Measurements from ENCODE around the gene GSTM4. TPM values are rescaled to one million over a fixed set of nuclear protein-coding genes. Genes with fewer than 3 reads are reported as not detected.
"Not testable (repeated sequence)": the region's sequence is repeated elsewhere in the genome, so short reads cannot be mapped to it uniquely, and the experiment has no call there.

GSTM4 gene
- total RNA-seq, 1 donor, result 11.7 TPM

DNA sequence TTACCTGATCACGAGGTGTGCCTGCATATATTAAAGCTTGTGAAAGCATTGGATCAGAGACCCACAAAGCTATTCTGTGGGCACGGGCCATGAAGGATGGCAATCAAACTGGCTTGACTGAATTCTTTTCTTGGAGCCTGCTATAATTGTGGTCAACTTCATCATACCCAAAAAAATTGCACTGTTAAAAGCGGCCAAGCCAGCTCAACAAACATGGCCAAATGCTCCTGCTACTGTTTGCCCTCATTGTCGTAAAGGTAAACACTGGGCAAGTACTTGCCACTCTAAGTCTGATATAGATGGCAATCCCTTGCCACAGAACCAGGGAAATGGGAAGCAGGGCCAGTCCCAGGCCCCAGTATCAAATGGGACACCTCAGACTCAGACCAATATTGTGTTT, 49.5 kb downstream of the GSTM4 start:
- H3K4me3 ChIP-seq (ENCODE audit: low read depth, low read length), result no peak overlapping the region
- TF ChIP-seq, protein P1, sequence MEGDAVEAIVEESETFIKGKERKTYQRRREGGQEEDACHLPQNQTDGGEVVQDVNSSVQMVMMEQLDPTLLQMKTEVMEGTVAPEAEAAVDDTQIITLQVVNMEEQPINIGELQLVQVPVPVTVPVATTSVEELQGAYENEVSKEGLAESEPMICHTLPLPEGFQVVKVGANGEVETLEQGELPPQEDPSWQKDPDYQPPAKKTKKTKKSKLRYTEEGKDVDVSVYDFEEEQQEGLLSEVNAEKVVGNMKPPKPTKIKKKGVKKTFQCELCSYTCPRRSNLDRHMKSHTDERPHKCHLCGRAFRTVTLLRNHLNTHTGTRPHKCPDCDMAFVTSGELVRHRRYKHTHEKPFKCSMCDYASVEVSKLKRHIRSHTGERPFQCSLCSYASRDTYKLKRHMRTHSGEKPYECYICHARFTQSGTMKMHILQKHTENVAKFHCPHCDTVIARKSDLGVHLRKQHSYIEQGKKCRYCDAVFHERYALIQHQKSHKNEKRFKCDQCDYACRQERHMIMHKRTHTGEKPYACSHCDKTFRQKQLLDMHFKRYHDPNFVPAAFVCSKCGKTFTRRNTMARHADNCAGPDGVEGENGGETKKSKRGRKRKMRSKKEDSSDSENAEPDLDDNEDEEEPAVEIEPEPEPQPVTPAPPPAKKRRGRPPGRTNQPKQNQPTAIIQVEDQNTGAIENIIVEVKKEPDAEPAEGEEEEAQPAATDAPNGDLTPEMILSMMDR (IDR thresholded peaks at IDR 0.05; ENCODE audit: insufficient read depth, low read depth, low read length), result no peak
- DNase-seq (ENCODE audit: low read depth), result no peak

DNA sequence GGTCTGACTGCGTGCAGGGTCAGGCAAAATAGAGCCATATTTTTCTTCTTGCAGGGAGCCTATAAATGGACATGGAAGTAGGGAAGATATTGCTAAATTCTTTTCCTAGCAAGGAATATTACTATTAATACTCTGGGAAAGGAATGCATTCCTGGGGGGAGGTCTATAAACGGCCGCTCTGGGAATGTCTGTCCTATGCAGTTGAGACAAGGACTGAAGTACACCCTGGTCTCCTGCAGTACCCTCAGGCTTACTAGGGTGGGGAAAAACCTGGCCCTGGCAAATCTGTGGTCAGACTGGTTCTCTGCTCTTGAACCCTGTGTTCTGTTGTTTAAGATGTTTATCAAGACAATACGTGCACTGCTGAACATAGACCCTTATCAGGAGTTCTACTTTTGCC, 53.0 kb downstream of the GSTM4 start:
- H3K4me3 ChIP-seq (ENCODE audit: low read depth, low read length); DNase-seq (ENCODE audit: low read depth): not testable (repeated sequence)

DNA sequence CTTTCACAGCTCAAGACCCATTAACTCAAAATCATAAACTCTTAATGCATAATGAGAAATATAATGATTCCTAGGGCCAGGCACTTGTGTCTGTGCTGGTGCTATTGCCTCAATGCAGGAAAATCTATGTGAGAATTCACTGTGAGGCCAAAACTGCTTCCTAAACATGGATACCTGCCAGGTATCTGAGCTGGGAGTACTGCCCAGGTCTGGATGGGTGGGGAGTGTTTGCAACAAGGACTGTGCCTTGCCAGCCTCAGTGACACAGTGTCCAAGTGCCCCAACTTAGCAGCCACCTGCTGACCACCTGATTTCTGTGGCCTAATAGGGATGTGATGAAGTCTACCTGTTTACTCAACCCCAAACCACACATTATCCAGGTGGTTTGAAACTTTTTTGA, 53.9 kb downstream of the GSTM4 start:
- DNase-seq (ENCODE audit: low read depth), result not testable (repeated sequence)

More for the DNA sequence above, 53.9 kb downstream of the GSTM4 start:
- not testable (repeated sequence) for H3K4me3 ChIP-seq (ENCODE audit: low read depth, low read length)

Other genes with a start within 250 kb of the GSTM4 start
- gene PSMA5, start 229.7 kb upstream of the GSTM4 start, total RNA-seq, result 70.2 and 119 TPM in 2 replicates
- gene SYPL2, start 189.6 kb upstream of the GSTM4 start, total RNA-seq, result 4.5 and 10.8 TPM in 2 replicates
- 3.9 and 4.7 TPM in 2 replicates for gene ATXN7L2, start 172.2 kb upstream of the GSTM4 start, total RNA-seq
- gene CYB561D1, start 162.0 kb upstream of the GSTM4 start, total RNA-seq, result 4.7 and 6.1 TPM in 2 replicates
- 0.97 and 3.5 TPM in 2 replicates for gene AMIGO1, start 146.4 kb upstream of the GSTM4 start, total RNA-seq
- under 0.01 TPM in 1 of 2 replicates, not detected in the other for gene GPR61, start 116.2 kb upstream of the GSTM4 start, total RNA-seq
- gene GNAI3, start 107.5 kb upstream of the GSTM4 start, total RNA-seq, result 14.2 and 17.3 TPM in 2 replicates
- gene GNAT2, start 36.5 kb upstream of the GSTM4 start, total RNA-seq, result under 0.01 and 0.43 TPM in 2 replicates
- 90.5 and 107 TPM in 2 replicates for gene AMPD2, start 36.3 kb upstream of the GSTM4 start, total RNA-seq
- gene GSTM2, start 12.0 kb downstream of the GSTM4 start, total RNA-seq, result 16.8 and 19.0 TPM in 2 replicates
- gene GSTM1, start 31.7 kb downstream of the GSTM4 start, total RNA-seq, result 0.86 TPM in 1 of 2 replicates, not detected in the other
- gene GSTM5, start 56.2 kb downstream of the GSTM4 start, total RNA-seq, result 5.8 and 9.1 TPM in 2 replicates
- gene GSTM3, start 84.9 kb downstream of the GSTM4 start, total RNA-seq, result 84.7 and 104 TPM in 2 replicates
- not detected in 2 replicates for gene EPS8L3, start 107.8 kb downstream of the GSTM4 start, total RNA-seq

Data from fibroblast of villous mesenchyme (primary cell).